Activated naive CD8-positive, alpha-beta T cell treated with anti-CD3 and anti-CD28 coated beads, Interleukin-2, amount 50 U/mL, for 24 hours (primary cell): ENCODE measurements around the gene RCC2.
"Not testable (repeated sequence)": the region's sequence is repeated elsewhere in the genome, so short reads cannot be mapped to it uniquely, and the experiment has no call there.

Source experiments
- ATAC-seq: fragments of 150-1000 bp; cut with Tn5 transposase; one replicate; pipeline ENCODE4 v1.10.0; 2021
- DNase-seq: peaks from one replicate; pipeline ENCODE4 v3.0.0; 2021
- H3K27ac Mint-ChIP-seq: one replicate; pipeline ENCODE4 v1.8.0; 2021; ENCODE audit warnings: mild to moderate bottlenecking, mixed read lengths
- H3K27me3 Mint-ChIP-seq: one replicate; pipeline ENCODE4 v1.8.0; 2021; ENCODE audit warnings: mixed read lengths
- H3K36me3 Mint-ChIP-seq: one replicate; pipeline ENCODE4 v1.8.0; 2021; ENCODE audit warnings: low read depth, mixed read lengths
- H3K4me1 Mint-ChIP-seq: one replicate; pipeline ENCODE4 v1.8.0; 2021; ENCODE audit warnings: mixed read lengths
- H3K4me3 Mint-ChIP-seq: one replicate; pipeline ENCODE4 v1.8.0; 2021; ENCODE audit warnings: mild to moderate bottlenecking, moderate library complexity, mixed read lengths
- H3K9me3 Mint-ChIP-seq: one replicate; pipeline ENCODE4 v1.8.0; 2021; ENCODE audit warnings: mixed read lengths

Gene RCC2

GRCh38 chr1:17462669-17463068 lies 23.2 kb upstream of the RCC2 start:
- DNase-seq (no peak), ATAC-seq (no peak)
- no peak overlapping the region for H3K4me3 Mint-ChIP-seq
- H3K36me3 Mint-ChIP-seq = no peaks in the 10 kb centered on the region
- no peaks in the 10 kb centered on the region for H3K9me3 Mint-ChIP-seq
- H3K27me3 Mint-ChIP-seq = no peaks in the 10 kb centered on the region
- no peaks in the 10 kb centered on the region for H3K4me1 Mint-ChIP-seq
- no peak overlapping the region for H3K27ac Mint-ChIP-seq

DNA sequence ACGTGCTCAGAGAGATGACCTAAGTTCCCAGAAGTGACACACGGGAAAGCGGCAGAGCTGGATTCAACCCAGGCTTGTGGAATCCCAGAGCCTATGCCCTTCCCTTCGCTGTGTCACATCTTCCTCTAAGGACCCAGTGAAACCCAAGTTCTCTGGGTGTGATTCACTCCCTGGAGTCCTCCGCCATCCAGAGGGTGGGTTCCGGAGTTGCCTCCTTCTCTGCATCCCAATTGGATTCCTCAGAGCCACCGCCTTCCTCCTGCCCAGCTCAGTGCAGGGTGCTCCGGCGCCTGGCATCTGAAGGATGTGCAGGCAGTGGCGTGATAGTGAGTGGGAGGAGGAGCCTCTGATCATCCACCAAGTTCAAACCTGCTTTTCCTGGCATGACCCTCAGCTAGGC lies 20.7 kb upstream of the RCC2 start:
- H3K9me3 Mint-ChIP-seq = no peaks in the 10 kb centered on the region
- DNase-seq = no peak
- no peaks in the 10 kb centered on the region for H3K4me1 Mint-ChIP-seq
- H3K4me3 Mint-ChIP-seq = no peak overlapping the region
- no peak overlapping the region for H3K27ac Mint-ChIP-seq
- H3K27me3 Mint-ChIP-seq = no peaks in the 10 kb centered on the region
- no peak for ATAC-seq
- no peaks in the 10 kb centered on the region for H3K36me3 Mint-ChIP-seq

- Mint-ChIP-seq H3K4me1 (no peaks in the 10 kb centered on the region), H3K36me3 (no peaks in the 10 kb centered on the region), H3K27ac (no peak overlapping the region), H3K27me3 (no peaks in the 10 kb centered on the region), H3K4me3 (no peak overlapping the region), H3K9me3 (no peaks in the 10 kb centered on the region)
- ATAC-seq (no peak), DNase-seq (no peak)
Measured at GRCh38 chr1:17458794-17459193, 19.3 kb upstream of the RCC2 start.

DNA sequence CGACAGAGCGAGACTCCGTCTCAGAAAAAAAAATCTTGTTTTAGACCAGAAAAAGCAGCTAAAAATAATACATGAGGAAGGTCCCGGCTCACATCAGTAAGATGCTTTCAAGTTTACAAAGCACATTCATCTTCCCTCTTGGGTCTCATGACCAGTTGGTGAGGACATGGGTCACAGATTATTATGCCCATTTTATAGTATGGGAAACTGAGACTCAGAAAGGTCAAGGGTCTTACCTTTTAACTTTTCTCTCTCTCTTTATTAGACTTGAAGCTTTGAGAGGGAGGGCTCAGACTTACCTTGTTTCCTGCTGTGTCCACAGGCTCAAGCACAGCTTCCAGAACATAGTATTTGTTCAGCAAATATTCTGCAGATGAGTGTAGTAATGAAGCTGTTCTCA lies 13.2 kb upstream of the RCC2 start:
- ATAC-seq (no peak), DNase-seq (no peak)
- H3K9me3 Mint-ChIP-seq = no peaks in the 10 kb centered on the region
- no peak overlapping the region for H3K27ac Mint-ChIP-seq
- H3K4me3 Mint-ChIP-seq = no peak overlapping the region
- no peaks in the 10 kb centered on the region for H3K27me3 Mint-ChIP-seq
- H3K4me1 Mint-ChIP-seq = no peaks in the 10 kb centered on the region
- no peaks in the 10 kb centered on the region for H3K36me3 Mint-ChIP-seq

GRCh38 chr1:17452203-17452602 lies 12.7 kb upstream of the RCC2 start:
- H3K36me3 Mint-ChIP-seq, H3K4me1 Mint-ChIP-seq, H3K27ac Mint-ChIP-seq, H3K27me3 Mint-ChIP-seq, DNase-seq, H3K9me3 Mint-ChIP-seq, ATAC-seq, H3K4me3 Mint-ChIP-seq: not testable (repeated sequence)

GRCh38 chr1:17451731-17452130 lies 12.3 kb upstream of the RCC2 start:
- Mint-ChIP-seq H3K27me3 (no peaks in the 10 kb centered on the region), H3K9me3 (no peaks in the 10 kb centered on the region), H3K4me3 (no peak overlapping the region), H3K4me1 (no peaks in the 10 kb centered on the region), H3K27ac (no peak overlapping the region), H3K36me3 (no peaks in the 10 kb centered on the region)
- ATAC-seq (no peak), DNase-seq (no peak)

- DNase-seq = no peak
- Mint-ChIP-seq H3K4me3 (no peak overlapping the region), H3K36me3 (no peaks in the 10 kb centered on the region)
Measured at GRCh38 chr1:17447501-17447992, 8.1 kb upstream of the RCC2 start.

DNA sequence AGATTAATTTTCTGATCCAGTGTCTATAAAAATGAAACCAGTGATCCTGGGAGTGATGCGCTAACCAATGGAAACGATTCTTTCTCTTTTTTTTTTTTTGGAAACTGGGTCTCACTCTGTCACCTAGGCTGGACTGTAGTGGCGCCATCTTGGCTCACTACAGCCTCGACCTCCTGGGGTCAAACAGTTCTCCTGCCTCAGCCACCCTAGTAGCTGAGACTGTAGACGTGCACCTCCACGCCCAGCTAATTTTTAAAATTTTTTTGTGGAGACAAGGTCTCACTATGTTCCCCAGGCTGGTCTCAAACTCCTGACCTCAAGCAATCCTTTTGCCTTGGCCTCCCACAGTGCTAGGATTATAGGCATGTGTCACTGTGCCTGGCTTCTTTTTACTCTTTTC lies 3.4 kb upstream of the RCC2 start:
- Mint-ChIP-seq H3K4me1 (peaks cover 20% of the 10 kb centered on the region), H3K27ac (no peak overlapping the region), H3K36me3 (peaks cover 2% of the 10 kb centered on the region), H3K9me3 (no peaks in the 10 kb centered on the region), H3K27me3 (peaks cover 2% of the 10 kb centered on the region), H3K4me3 (no peak overlapping the region)
- ATAC-seq (no peak), DNase-seq (no peak)

More at GRCh38 chr1:17447501-17447992, 8.1 kb upstream of the RCC2 start:
- Mint-ChIP-seq H3K27me3 (peaks cover 2% of the 10 kb centered on the region), H3K27ac (no peak overlapping the region), H3K4me1 (no peaks in the 10 kb centered on the region), H3K9me3 (no peaks in the 10 kb centered on the region)
- ATAC-seq = no peak

DNA sequence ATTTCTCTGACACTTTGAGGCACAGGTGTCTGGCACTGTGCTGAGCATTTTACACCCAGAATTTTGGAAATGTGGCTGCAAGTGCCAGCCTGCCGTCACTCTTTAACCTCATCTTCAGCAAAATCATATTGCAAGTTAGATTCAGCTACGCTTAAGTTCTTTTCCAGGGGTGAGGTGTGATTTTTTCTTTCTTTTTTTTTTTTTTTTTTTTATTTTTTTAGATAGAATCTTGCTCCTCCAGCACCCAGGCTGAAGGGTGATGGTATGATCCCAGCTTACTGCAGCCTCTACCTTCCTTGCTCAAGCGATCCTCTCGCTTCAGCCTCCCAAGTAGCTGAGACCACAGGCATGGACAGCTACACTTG lies 2.5 kb upstream of the RCC2 start:
- peak overlapping the region; percentile 95 for H3K4me3 Mint-ChIP-seq

GRCh38 chr1:17441265-17441992 lies 2.0 kb upstream of the RCC2 start:
- Mint-ChIP-seq H3K4me1 (peaks cover 28% of the 10 kb centered on the region), H3K4me3 (peak overlapping the region; percentile 95), H3K27me3 (peaks cover 2% of the 10 kb centered on the region), H3K36me3 (peaks cover 10% of the 10 kb centered on the region), H3K27ac (peak overlapping the region; percentile 30), H3K9me3 (no peaks in the 10 kb centered on the region)
- ATAC-seq (no peak), DNase-seq (no peak)

More for the DNA sequence above, 2.5 kb upstream of the RCC2 start:
- H3K36me3 Mint-ChIP-seq = peaks cover 5% of the 10 kb centered on the region
- H3K27ac Mint-ChIP-seq = peak overlapping the region; percentile 30
- H3K9me3 Mint-ChIP-seq = no peaks in the 10 kb centered on the region
- DNase-seq (no peak), ATAC-seq (no peak)
- H3K27me3 Mint-ChIP-seq = peaks cover 2% of the 10 kb centered on the region
- peaks cover 23% of the 10 kb centered on the region for H3K4me1 Mint-ChIP-seq

GRCh38 chr1:17440827-17441168 lies 1.3 kb upstream of the RCC2 start:
- Mint-ChIP-seq H3K9me3 (no peaks in the 10 kb centered on the region), H3K4me3 (peak overlapping the region; percentile 95), H3K27me3 (peaks cover 2% of the 10 kb centered on the region), H3K27ac (peak overlapping the region; percentile 30), H3K36me3 (peaks cover 17% of the 10 kb centered on the region), H3K4me1 (peaks cover 35% of the 10 kb centered on the region)
- ATAC-seq = no peak
- DNase-seq = no peak

DNA sequence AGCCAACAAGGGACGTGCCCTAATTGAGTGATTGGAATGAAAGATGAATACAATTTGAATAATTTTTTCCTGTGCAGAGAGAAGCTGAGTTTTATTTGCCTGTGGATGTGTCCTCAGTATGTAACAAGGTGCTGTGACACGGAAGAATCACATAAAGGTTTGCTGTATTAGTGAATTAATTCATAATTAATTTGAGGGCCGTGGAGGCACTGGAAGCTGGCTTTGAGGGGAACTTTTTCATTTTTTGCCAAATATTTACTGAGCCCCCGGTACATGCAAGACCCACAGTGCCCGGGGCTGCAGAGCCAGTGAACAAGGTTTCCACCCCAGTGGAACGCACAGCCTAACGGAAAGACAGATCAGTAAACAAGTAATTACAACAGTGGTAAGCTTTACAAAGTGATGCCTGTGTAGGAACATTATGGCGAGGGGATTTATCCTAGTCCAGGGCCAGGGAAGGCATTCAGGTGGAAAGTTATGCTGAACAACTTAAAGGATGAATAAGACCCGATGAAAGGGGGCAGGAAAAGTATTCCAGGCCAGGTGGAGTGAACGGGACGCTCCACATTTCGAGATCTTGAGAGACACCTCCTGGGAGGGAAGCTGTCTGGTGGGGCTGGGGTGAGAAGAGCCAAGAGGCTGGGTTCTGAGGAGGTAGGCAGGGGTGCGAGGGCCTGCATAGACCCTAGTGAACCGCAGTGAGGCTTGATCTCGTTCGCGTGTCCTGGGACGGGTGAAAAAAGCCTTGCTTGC lies 773 bp upstream of the RCC2 start:
- Mint-ChIP-seq H3K36me3 (peaks cover 20% of the 10 kb centered on the region), H3K4me1 (peaks cover 39% of the 10 kb centered on the region), H3K27ac (peak overlapping the region; percentile 65), H3K9me3 (no peaks in the 10 kb centered on the region), H3K4me3 (peak overlapping the region; percentile 95), H3K27me3 (peaks cover 2% of the 10 kb centered on the region)
- no peak for DNase-seq
- ATAC-seq = no peak

GRCh38 chr1:17438318-17439249 lies 893 bp downstream of the RCC2 start:
- ATAC-seq (peak; percentile 51), DNase-seq (peak; percentile 88)
- peak overlapping the region; percentile 95 for H3K4me3 Mint-ChIP-seq
- peaks cover 35% of the 10 kb centered on the region for H3K36me3 Mint-ChIP-seq
- H3K27ac Mint-ChIP-seq = peak overlapping the region; percentile 96
- H3K27me3 Mint-ChIP-seq = peaks cover 2% of the 10 kb centered on the region
- no peaks in the 10 kb centered on the region for H3K9me3 Mint-ChIP-seq
- H3K4me1 Mint-ChIP-seq = peaks cover 56% of the 10 kb centered on the region

- Mint-ChIP-seq H3K4me3 (peak overlapping the region; percentile 95), H3K36me3 (peaks cover 41% of the 10 kb centered on the region), H3K27me3 (no peaks in the 10 kb centered on the region), H3K9me3 (no peaks in the 10 kb centered on the region), H3K4me1 (peaks cover 61% of the 10 kb centered on the region), H3K27ac (peak overlapping the region; percentile 68)
- ATAC-seq = peak; percentile 22
- DNase-seq = peak; percentile 72
Measured at GRCh38 chr1:17437580-17438317, 1.7 kb downstream of the RCC2 start.
